ENCODE data around the gene CHMP5.

The CHMP5 gene

DNA sequence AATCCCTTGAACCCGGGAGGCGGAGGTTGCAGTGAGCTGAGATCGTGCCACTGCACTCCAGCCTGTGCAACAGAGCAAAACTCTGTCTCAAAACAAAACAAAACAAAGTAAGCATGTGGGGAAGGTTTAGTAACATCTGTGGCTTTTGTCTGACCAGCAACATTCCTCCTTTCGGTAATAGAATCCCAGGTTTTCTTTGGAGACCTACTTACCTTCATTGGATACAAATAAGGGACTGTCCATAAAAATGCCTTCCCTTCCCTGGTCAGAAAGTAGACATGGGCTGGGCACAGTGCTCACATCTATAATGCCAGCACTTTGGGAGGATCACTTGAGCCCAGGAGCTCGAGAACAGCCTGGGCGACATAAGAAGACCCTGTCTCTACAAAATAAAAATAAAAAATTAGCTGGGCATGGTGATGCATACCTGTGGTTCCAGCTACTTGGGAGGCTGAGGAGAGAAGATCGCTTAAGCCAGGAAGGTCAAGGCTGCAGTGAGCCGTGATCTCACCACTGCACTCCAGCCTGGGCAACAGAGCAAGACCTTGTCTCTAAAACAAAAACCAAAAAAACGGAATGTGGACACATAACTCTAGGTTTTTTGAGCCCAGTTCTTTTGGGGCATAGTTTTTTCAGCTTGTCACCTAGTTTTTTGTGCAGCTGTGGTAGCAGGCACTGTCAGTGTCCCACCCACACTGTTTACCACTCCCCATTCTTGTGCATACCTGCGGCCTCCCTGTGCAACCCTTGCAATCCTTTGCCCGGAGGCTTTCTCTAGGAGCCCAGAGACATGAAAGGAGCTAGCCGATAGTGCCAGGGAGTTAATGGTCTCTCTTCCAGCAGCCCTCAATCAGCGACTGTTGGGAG lies 33.9 kb upstream of the CHMP5 start:
- H3K36me3 Mint-ChIP-seq (ENCODE audit: low read depth), result no peaks in the 10 kb centered on the region
- peaks cover 1% of the 10 kb centered on the region for H3K4me1 Mint-ChIP-seq
- H3K9me3 Mint-ChIP-seq, result no peaks in the 10 kb centered on the region
- no peak overlapping the region for H3K27ac Mint-ChIP-seq
- peaks cover 28% of the 10 kb centered on the region for H3K27me3 Mint-ChIP-seq (ENCODE audit: low read depth)
- no peak overlapping the region for H3K4me3 Mint-ChIP-seq
- TF ChIP-seq, protein P1, sequence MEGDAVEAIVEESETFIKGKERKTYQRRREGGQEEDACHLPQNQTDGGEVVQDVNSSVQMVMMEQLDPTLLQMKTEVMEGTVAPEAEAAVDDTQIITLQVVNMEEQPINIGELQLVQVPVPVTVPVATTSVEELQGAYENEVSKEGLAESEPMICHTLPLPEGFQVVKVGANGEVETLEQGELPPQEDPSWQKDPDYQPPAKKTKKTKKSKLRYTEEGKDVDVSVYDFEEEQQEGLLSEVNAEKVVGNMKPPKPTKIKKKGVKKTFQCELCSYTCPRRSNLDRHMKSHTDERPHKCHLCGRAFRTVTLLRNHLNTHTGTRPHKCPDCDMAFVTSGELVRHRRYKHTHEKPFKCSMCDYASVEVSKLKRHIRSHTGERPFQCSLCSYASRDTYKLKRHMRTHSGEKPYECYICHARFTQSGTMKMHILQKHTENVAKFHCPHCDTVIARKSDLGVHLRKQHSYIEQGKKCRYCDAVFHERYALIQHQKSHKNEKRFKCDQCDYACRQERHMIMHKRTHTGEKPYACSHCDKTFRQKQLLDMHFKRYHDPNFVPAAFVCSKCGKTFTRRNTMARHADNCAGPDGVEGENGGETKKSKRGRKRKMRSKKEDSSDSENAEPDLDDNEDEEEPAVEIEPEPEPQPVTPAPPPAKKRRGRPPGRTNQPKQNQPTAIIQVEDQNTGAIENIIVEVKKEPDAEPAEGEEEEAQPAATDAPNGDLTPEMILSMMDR (IDR thresholded peaks at IDR 0.05; ENCODE audit: unreplicated experiment in 3 of 3), result no peak

DNA sequence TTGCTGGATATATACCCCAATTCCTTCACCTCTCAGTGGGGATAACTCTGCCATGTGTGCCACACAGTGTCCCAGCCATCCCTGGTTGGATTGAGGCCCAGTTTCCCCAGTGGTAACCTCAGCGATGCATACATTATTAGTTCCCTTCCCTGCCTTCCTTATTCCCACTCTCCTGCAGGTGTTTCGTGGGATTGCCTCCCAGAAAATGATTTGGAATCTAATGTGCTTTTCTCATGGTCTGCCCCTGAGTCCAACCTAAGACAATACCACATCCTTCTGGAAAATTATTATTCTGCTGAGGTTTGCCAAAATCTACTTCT lies 33.3 kb upstream of the CHMP5 start:
- H3K27me3 Mint-ChIP-seq (ENCODE audit: low read depth), result peaks cover 30% of the 10 kb centered on the region
- no peaks in the 10 kb centered on the region for H3K4me1 Mint-ChIP-seq
- H3K36me3 Mint-ChIP-seq (ENCODE audit: low read depth), result no peaks in the 10 kb centered on the region

GRCh38 chr9:33232815-33233214 lies 32.0 kb upstream of the CHMP5 start:
- no peaks in the 10 kb centered on the region for H3K4me1 Mint-ChIP-seq
- H3K4me3 Mint-ChIP-seq, result no peak overlapping the region
- no peaks in the 10 kb centered on the region for H3K36me3 Mint-ChIP-seq (ENCODE audit: low read depth)
- H3K27me3 Mint-ChIP-seq (ENCODE audit: low read depth), result peaks cover 37% of the 10 kb centered on the region
- TF ChIP-seq, protein P1 (IDR thresholded peaks at IDR 0.05; ENCODE audit: unreplicated experiment in 3 of 3), result no peak
- H3K9me3 Mint-ChIP-seq, result no peaks in the 10 kb centered on the region
- H3K27ac Mint-ChIP-seq, result no peak overlapping the region

More for the DNA sequence above, 33.3 kb upstream of the CHMP5 start:
- TF ChIP-seq, protein P1 (IDR thresholded peaks at IDR 0.05; ENCODE audit: unreplicated experiment in 3 of 3), result no peak
- Mint-ChIP-seq H3K4me3 (no peak overlapping the region), H3K27ac (no peak overlapping the region), H3K9me3 (no peaks in the 10 kb centered on the region)

DNA sequence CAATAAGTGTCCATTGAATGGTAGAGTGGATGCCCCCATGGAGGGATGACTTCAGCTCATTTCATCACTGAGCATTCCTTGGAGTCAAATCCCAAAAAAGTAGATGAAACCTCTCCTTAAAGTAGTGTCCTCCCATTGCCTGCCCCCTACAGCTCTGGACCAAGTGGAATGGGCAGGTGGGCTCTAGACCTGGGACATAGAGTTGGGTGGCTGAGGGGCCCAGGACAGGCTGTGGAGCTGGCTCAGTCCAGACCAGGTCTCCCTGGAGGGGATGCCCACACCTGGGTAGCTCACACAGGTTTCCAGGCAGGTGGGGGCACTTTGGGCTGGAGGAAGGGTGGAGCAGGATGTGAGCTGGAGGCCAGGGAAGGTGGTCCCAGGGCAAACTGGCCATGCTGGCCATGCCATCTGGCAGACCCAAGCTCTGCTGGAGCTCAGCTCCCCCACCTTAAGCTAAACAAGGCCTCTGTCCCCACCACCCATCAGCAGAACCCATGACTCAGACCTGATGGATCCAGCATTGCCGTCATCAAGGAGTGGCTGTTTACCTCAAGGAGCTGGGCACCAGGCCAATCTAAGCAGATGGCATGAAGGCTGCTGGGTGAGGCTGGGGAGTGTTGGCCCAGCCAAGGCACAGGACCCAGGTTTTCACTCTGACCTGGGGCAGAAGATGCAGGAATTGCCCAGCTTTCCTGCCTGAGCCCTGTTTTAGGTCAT lies 31.1 kb upstream of the CHMP5 start:
- no peak overlapping the region for H3K27ac Mint-ChIP-seq
- H3K4me1 Mint-ChIP-seq, result no peaks in the 10 kb centered on the region
- TF ChIP-seq, protein P1 (IDR thresholded peaks at IDR 0.05; ENCODE audit: unreplicated experiment in 3 of 3), result no peak
- peaks cover 37% of the 10 kb centered on the region for H3K27me3 Mint-ChIP-seq (ENCODE audit: low read depth)
- no peaks in the 10 kb centered on the region for H3K9me3 Mint-ChIP-seq
- no peak overlapping the region for H3K4me3 Mint-ChIP-seq
- no peaks in the 10 kb centered on the region for H3K36me3 Mint-ChIP-seq (ENCODE audit: low read depth)

GRCh38 chr9:33234511-33235467 lies 30.1 kb upstream of the CHMP5 start:
- H3K36me3 Mint-ChIP-seq (ENCODE audit: low read depth), result no peaks in the 10 kb centered on the region
- H3K4me1 Mint-ChIP-seq, result peaks cover 4% of the 10 kb centered on the region
- no peak overlapping the region for H3K4me3 Mint-ChIP-seq

More at GRCh38 chr9:33234511-33235467, 30.1 kb upstream of the CHMP5 start:
- Mint-ChIP-seq H3K27ac (no peak overlapping the region), H3K27me3 (ENCODE audit: low read depth) (peaks cover 37% of the 10 kb centered on the region), H3K9me3 (no peaks in the 10 kb centered on the region)
- TF ChIP-seq, protein P1 (IDR thresholded peaks at IDR 0.05; ENCODE audit: unreplicated experiment in 3 of 3), result no peak
